Prostate gland (tissue), 2 donors: ENCODE results near the gene SPI1.

Experiments
- CTCF ChIP-seq, 4 experiments: fragments of 200-600 bp in 2 of 4; fragments of 450-650 bp in 2 of 4; sonication (generic) in 2 of 4; IDR thresholded peaks; 1 replicate in 3 of 4; 2 replicates in 1 of 4; pipeline ENCODE4 v1.5.1; 2016 to 2019; ENCODE audit warnings: antibody characterized with exemption in 4 of 4, mild to moderate bottlenecking in 2 of 4, moderate library complexity in 2 of 4
- POLR2A ChIP-seq: fragments of 450-650 bp; IDR thresholded peaks from one replicate; pipeline ENCODE4 v1.6.1; 2016; ENCODE audit warnings: antibody characterized with exemption, mild to moderate bottlenecking
- POLR2AphosphoS5 ChIP-seq: sonication (generic); formaldehyde crosslinking; IDR thresholded peaks from one replicate; pipeline ENCODE4 v1.6.1; 2017; ENCODE audit warnings: antibody characterized with exemption

GRCh38 chr11:47333886-47334443 is 44.4 kb downstream of the SPI1 start:
- TF ChIP-seq POLR2AphosphoS5, result no peak
- TF ChIP-seq CTCF (IDR thresholded peaks at IDR 0.05), result no peak
- no peak for TF ChIP-seq POLR2A
